Subcutaneous abdominal adipose tissue (tissue), 5 donors: ENCODE results near the gene EFNA3.

Experiments
- H3K27ac ChIP-seq: one replicate; pipeline ENCODE4 v1.7.0; 2013; ENCODE audit warnings: low read depth, mild to moderate bottlenecking, inconsistent platforms, low read length, moderate library complexity
- H3K27me3 ChIP-seq, 5 donors: one replicate each; pipeline ENCODE4 v1.7.0; 2013; ENCODE audit warnings: low read length in 5 of 5, inconsistent platforms in 1 of 5; ENCODE audit not compliant: control insufficient read depth in 5 of 5, insufficient read depth in 4 of 5
- H3K36me3 ChIP-seq, 5 donors: one replicate each; pipeline ENCODE4 v1.7.0; 2013; ENCODE audit warnings: low read length in 5 of 5; ENCODE audit not compliant: control insufficient read depth in 5 of 5, insufficient read depth in 5 of 5
- H3K4me1 ChIP-seq, 5 donors: one replicate each; pipeline ENCODE4 v1.7.0; 2013; ENCODE audit warnings: low read length in 5 of 5, mild to moderate bottlenecking in 3 of 5, moderate library complexity in 1 of 5; ENCODE audit not compliant: control insufficient read depth in 5 of 5, insufficient read depth in 5 of 5
- H3K4me3 ChIP-seq, 5 donors: one replicate each; pipeline ENCODE4 v1.7.0; 2013; ENCODE audit warnings: low read length in 5 of 5, low read depth in 1 of 5
- H3K9ac ChIP-seq, 5 donors: one replicate each; pipeline ENCODE4 v1.7.0; 2013; ENCODE audit warnings: low read length in 5 of 5, mild to moderate bottlenecking in 4 of 5, moderate library complexity in 3 of 5
- H3K9me3 ChIP-seq, 5 donors: one replicate each; pipeline ENCODE4 v1.7.0; 2013; ENCODE audit warnings: low read length in 5 of 5; ENCODE audit not compliant: control insufficient read depth in 5 of 5
- donor health status: healthy.
- donor health status: healthy.
- donor health status: healthy.
- donor health status: healthy.
- donor health status: healthy.

EFNA3 gene

GRCh38 chr1:155130272-155131006 is 51.8 kb downstream of the EFNA3 start:
- peaks cover 0 to 9% (median 5%) of the 10 kb centered on the region in 5 donors for H3K27me3 ChIP-seq
- H3K9me3 ChIP-seq = peaks cover 0 to 3% (median 0%) of the 10 kb centered on the region in 5 donors
- peak overlapping the region; percentile 86 for H3K27ac ChIP-seq
- peaks cover 0 to 29% (median 23%) of the 10 kb centered on the region in 5 donors for H3K36me3 ChIP-seq
- H3K9ac ChIP-seq = peak overlapping the region in 3 of 5 donors; percentile 58 to 93 (median 65)
- H3K4me1 ChIP-seq = peaks cover 24 to 91% (median 73%) of the 10 kb centered on the region in 5 donors
- H3K4me3 ChIP-seq = peak overlapping the region; percentile 16 to 89 (median 82)

DNA sequence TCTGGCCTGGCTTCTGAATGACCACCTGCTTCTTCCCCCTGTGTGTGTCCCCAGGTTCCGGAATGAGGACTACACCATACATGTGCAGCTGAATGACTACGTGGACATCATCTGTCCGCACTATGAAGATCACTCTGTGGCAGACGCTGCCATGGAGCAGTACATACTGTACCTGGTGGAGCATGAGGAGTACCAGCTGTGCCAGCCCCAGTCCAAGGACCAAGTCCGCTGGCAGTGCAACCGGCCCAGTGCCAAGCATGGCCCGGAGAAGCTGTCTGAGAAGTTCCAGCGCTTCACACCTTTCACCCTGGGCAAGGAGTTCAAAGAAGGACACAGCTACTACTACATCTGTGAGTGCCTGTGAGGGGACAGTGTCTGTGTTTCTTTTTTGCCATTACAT is 52.6 kb downstream of the EFNA3 start:
- Histone ChIP-seq H3K27me3 (peaks cover 0 to 9% (median 5%) of the 10 kb centered on the region in 5 donors), H3K9me3 (peaks cover 0 to 3% (median 0%) of the 10 kb centered on the region in 5 donors), H3K4me1 (peaks cover 25 to 84% (median 72%) of the 10 kb centered on the region in 5 donors), H3K9ac (peak overlapping the region in 1 of 5 donors; percentile 93), H3K4me3 (peak overlapping the region in 3 of 5 donors; percentile 38 to 89 (median 86)), H3K27ac (peak overlapping the region; percentile 86), H3K36me3 (peaks cover 0 to 29% (median 23%) of the 10 kb centered on the region in 5 donors)

DNA sequence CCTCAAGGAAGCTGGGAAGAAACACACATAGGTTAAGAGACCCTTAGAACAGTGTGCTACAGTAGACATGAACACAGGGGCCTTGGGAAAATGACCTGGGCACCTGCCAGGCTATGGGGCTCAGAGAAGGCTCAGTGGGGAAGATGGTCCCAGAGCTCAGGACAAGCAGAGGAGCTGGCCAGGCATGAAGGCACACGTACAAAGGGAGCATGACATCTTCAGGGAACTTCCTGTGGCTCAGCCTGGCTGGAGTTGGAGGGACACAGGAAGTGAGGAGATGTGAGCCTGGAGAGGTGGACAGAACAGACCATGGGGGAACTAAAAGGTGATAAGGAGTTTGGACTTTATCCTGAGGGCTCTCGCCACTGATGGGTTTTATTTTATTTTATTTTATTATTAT is 53.2 kb downstream of the EFNA3 start:
- Histone ChIP-seq H3K27ac (peak overlapping the region; percentile 86), H3K9ac (no peak overlapping the region), H3K27me3 (peaks cover 0 to 9% (median 5%) of the 10 kb centered on the region in 5 donors), H3K4me1 (peaks cover 25 to 82% (median 69%) of the 10 kb centered on the region in 5 donors), H3K9me3 (peaks cover 0 to 3% (median 0%) of the 10 kb centered on the region in 5 donors), H3K36me3 (peaks cover 0 to 29% (median 23%) of the 10 kb centered on the region in 5 donors), H3K4me3 (peak overlapping the region in 2 of 5 donors; percentile 86 to 89)

GRCh38 chr1:155133799-155134281 is 55.2 kb downstream of the EFNA3 start:
- Histone ChIP-seq H3K4me3 (no peak overlapping the region), H3K27me3 (peaks cover 0 to 7% (median 3%) of the 10 kb centered on the region in 5 donors), H3K4me1 (peaks cover 25 to 76% (median 59%) of the 10 kb centered on the region in 5 donors), H3K9ac (no peak overlapping the region), H3K36me3 (peaks cover 0 to 36% (median 28%) of the 10 kb centered on the region in 5 donors), H3K9me3 (peaks cover 0 to 3% (median 0%) of the 10 kb centered on the region in 5 donors), H3K27ac (peak overlapping the region; percentile 100)

DNA sequence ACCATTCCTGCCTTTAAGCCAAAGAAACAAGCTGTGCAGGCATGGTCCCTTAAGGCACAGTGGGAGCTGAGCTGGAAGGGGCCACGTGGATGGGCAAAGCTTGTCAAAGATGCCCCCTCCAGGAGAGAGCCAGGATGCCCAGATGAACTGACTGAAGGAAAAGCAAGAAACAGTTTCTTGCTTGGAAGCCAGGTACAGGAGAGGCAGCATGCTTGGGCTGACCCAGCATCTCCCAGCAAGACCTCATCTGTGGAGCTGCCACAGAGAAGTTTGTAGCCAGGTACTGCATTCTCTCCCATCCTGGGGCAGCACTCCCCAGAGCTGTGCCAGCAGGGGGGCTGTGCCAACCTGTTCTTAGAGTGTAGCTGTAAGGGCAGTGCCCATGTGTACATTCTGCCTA is 55.7 kb downstream of the EFNA3 start:
- Histone ChIP-seq H3K27me3 (peaks cover 0 to 5% (median 0%) of the 10 kb centered on the region in 5 donors), H3K36me3 (peaks cover 0 to 36% (median 28%) of the 10 kb centered on the region in 5 donors), H3K9ac (peak overlapping the region; percentile 22 to 98 (median 60)), H3K4me1 (peaks cover 22 to 76% (median 59%) of the 10 kb centered on the region in 5 donors), H3K4me3 (peak overlapping the region in 4 of 5 donors; percentile 41 to 89 (median 86)), H3K9me3 (peaks cover 0 to 3% (median 0%) of the 10 kb centered on the region in 5 donors), H3K27ac (peak overlapping the region; percentile 100)

DNA sequence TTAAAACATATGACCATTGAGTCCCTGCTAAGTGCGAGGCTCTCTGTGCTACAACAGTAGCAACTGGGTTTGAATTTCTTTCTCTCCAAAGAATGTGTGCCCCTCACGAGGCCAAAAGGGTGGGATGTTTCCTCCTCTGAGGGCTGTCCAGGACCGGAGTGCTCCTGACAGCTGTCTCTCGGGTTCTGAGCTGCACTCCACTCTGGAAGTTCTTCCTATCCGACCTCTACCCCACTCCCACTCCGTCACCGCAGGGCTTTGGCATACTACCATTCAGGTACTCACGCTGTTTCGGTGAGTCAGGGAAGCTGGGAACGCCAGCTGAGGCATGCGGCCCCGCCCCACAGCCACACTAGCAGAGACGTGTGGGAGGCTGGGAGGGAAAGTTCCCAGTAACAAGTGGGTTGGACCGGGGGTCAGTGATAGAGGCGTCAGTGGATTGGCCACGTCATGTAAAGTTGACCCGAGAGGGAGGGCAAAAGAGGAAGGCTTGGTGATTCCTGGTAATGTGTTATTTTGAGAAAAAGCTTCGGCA is 56.3 kb downstream of the EFNA3 start:
- peak overlapping the region; percentile 84 to 99 (median 98) for H3K9ac ChIP-seq

GRCh38 chr1:155135415-155136028 is 56.9 kb downstream of the EFNA3 start, which contains the start of gene SLC50A1:
TSS of gene SLC50A1 (plus strand) at chr1:155135852. CDS start at chr1:155135912, 60 bp downstream.
- Histone ChIP-seq H3K4me1 (peaks cover 22 to 72% (median 56%) of the 10 kb centered on the region in 5 donors), H3K9ac (peak within 1 kb of the TSS; percentile 84 to 99 (median 98)), H3K27ac (peak within 1 kb of the TSS; percentile 100), H3K36me3 (peaks cover 0 to 36% (median 28%) of the 10 kb centered on the region in 5 donors), H3K27me3 (peaks cover 0 to 5% (median 0%) of the 10 kb centered on the region in 5 donors), H3K9me3 (peaks cover 0 to 3% (median 0%) of the 10 kb centered on the region in 5 donors), H3K4me3 (peak within 1 kb of the TSS; percentile 58 to 89 (median 84))

More for the DNA sequence above, 56.3 kb downstream of the EFNA3 start:
- H3K9me3 ChIP-seq = peaks cover 0 to 3% (median 0%) of the 10 kb centered on the region in 5 donors
- peak overlapping the region; percentile 58 to 89 (median 84) for H3K4me3 ChIP-seq
- peaks cover 0 to 5% (median 0%) of the 10 kb centered on the region in 5 donors for H3K27me3 ChIP-seq
- peaks cover 22 to 76% (median 59%) of the 10 kb centered on the region in 5 donors for H3K4me1 ChIP-seq
- peaks cover 0 to 36% (median 28%) of the 10 kb centered on the region in 5 donors for H3K36me3 ChIP-seq
- H3K27ac ChIP-seq = peak overlapping the region; percentile 100

- H3K4me1 ChIP-seq = peaks cover 20 to 62% (median 55%) of the 10 kb centered on the region in 5 donors
Measured at GRCh38 chr1:155136748-155137147, 58.1 kb downstream of the EFNA3 start.

More at GRCh38 chr1:155136748-155137147, 58.1 kb downstream of the EFNA3 start:
- Histone ChIP-seq H3K4me3 (peak overlapping the region in 4 of 5 donors; percentile 46 to 89 (median 80)), H3K27me3 (peaks cover 0 to 5% (median 0%) of the 10 kb centered on the region in 5 donors), H3K9ac (peak overlapping the region in 3 of 5 donors; percentile 1 to 35 (median 21)), H3K9me3 (peaks cover 0 to 3% (median 0%) of the 10 kb centered on the region in 5 donors), H3K36me3 (peaks cover 0 to 30% (median 21%) of the 10 kb centered on the region in 5 donors), H3K27ac (peak overlapping the region; percentile 100)
